NT2/D1 (cell line): ENCODE results near the gene GAS2L1.
"Not testable (repeated sequence)": the region's sequence is repeated elsewhere in the genome, so short reads cannot be mapped to it uniquely, and the experiment has no call there.

Experiments
- DNase-seq: peaks from one replicate; pipeline ENCODE4 v3.0.0-alpha.2; 2011; ENCODE audit warnings: low read depth, low spot score
- H3K27me3 ChIP-seq: 2 replicates; pipeline ENCODE4 v1.6.0; 2011; ENCODE audit warnings: mild to moderate bottlenecking; ENCODE audit not compliant: insufficient read length, insufficient read depth
- H3K36me3 ChIP-seq: 2 replicates; pipeline ENCODE4 v1.6.1; 2011; ENCODE audit warnings: mild to moderate bottlenecking, low read length, mixed read lengths; ENCODE audit not compliant: insufficient read depth, insufficient read length
- H3K4me1 ChIP-seq: 2 replicates; pipeline ENCODE4 v1.5.1; 2011; ENCODE audit not compliant: insufficient read depth, insufficient read length
- H3K4me3 ChIP-seq: 2 replicates; pipeline ENCODE4 v1.5.1; 2011; ENCODE audit warnings: low read depth; ENCODE audit not compliant: insufficient read length
- H3K9ac ChIP-seq: 2 replicates; pipeline ENCODE4 v1.6.0; 2011; ENCODE audit warnings: low read depth; ENCODE audit not compliant: insufficient read length
- H3K9me3 ChIP-seq: 2 replicates; pipeline ENCODE4 v1.5.1; 2011; ENCODE audit warnings: mild to moderate bottlenecking, low read length; ENCODE audit not compliant: insufficient read depth
- SUZ12 ChIP-seq: IDR thresholded peaks from 2 replicates; pipeline ENCODE4 v1.6.1; 2011; ENCODE audit not compliant: insufficient read length, insufficient read depth; ENCODE audit errors: extremely low read depth
- YY1 ChIP-seq: IDR thresholded peaks from 2 replicates; pipeline ENCODE4 v1.6.1; 2011; ENCODE audit not compliant: insufficient read length, insufficient read depth
- ZNF274 ChIP-seq: IDR thresholded peaks from 2 replicates; pipeline ENCODE4 v1.6.1; 2011; ENCODE audit warnings: mild to moderate bottlenecking, low read depth, low read length

Gene GAS2L1

GRCh38 chr22:29342177-29342576 is 35.7 kb downstream of the GAS2L1 start:
- Histone ChIP-seq H3K36me3 (peaks cover 70% of the 10 kb centered on the region), H3K9me3 (no peaks in the 10 kb centered on the region), H3K9ac (no peak overlapping the region), H3K4me3 (no peak overlapping the region), H3K4me1 (no peaks in the 10 kb centered on the region), H3K27me3 (no peaks in the 10 kb centered on the region)
- DNase-seq: no peak
- TF ChIP-seq ZNF274 (no peak), SUZ12 (no peak), YY1 (no peak)

GRCh38 chr22:29342577-29343312 is 36.3 kb downstream of the GAS2L1 start:
- no peaks in the 10 kb centered on the region for H3K27me3 ChIP-seq
- H3K9me3 ChIP-seq: no peaks in the 10 kb centered on the region
- TF ChIP-seq YY1 (no peak), ZNF274 (no peak), SUZ12 (no peak)
- no peaks in the 10 kb centered on the region for H3K4me1 ChIP-seq
- H3K9ac ChIP-seq: no peak overlapping the region
- DNase-seq: no peak
- no peak overlapping the region for H3K4me3 ChIP-seq
- H3K36me3 ChIP-seq: peaks cover 69% of the 10 kb centered on the region

DNA sequence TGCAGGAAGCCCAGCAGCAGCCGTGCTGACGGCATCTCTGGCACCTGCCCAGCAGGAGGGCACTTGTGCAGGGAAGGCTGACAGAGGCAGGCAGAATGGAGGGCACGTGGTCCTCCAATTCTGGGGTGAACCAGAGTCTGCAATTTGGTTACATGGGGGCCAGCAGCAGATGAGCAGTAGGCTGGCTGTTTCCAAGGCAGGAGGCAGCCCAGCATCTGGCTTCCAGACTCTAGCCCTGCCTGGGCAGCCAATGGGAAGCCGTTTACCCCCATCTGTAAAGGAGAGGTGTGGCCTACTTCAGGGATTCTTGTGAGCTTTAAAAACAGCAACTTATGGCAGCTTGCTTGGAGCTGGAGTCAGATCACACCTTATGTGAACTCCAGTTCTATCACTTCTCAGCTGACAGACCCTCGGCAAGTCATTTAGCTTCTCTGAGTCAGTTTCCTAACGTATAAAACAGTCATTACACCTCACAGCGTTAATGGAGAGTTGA is 36.9 kb downstream of the GAS2L1 start:
- H3K9me3 ChIP-seq: no peaks in the 10 kb centered on the region
- no peak overlapping the region for H3K4me3 ChIP-seq
- no peak for DNase-seq
- H3K9ac ChIP-seq: no peak overlapping the region
- no peaks in the 10 kb centered on the region for H3K4me1 ChIP-seq
- peaks cover 69% of the 10 kb centered on the region for H3K36me3 ChIP-seq
- TF ChIP-seq YY1: no peak
- TF ChIP-seq SUZ12: no peak
- no peak for TF ChIP-seq ZNF274
- H3K27me3 ChIP-seq: no peaks in the 10 kb centered on the region

DNA sequence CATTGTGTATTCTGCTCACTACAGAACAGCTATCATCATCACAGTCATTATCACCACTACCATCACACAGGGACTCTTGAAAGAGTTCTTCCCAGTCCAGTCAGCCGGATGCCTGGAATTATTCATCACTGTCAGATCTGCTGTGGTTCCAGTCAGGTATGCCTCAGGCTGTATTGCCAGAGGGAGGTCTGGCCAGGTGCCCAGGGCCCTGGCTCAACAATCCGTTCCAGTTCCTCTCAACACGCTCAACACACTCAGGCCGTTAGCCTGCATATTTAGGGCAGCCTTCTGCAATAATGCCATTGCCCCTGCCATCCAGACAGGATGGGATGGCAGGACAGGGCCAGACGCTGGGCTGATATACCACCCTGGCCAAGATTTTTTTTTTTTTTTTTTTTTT is 37.7 kb downstream of the GAS2L1 start:
- Histone ChIP-seq H3K9ac (no peak overlapping the region), H3K9me3 (no peaks in the 10 kb centered on the region), H3K4me1 (no peaks in the 10 kb centered on the region), H3K36me3 (peaks cover 68% of the 10 kb centered on the region), H3K27me3 (no peaks in the 10 kb centered on the region), H3K4me3 (no peak overlapping the region)
- no peak for DNase-seq
- TF ChIP-seq YY1 (no peak), SUZ12 (no peak), ZNF274 (no peak)

GRCh38 chr22:29344889-29345288 is 38.4 kb downstream of the GAS2L1 start:
- H3K36me3 ChIP-seq: peaks cover 68% of the 10 kb centered on the region
- DNase-seq: not testable (repeated sequence)

GRCh38 chr22:29345932-29346331 is 39.5 kb downstream of the GAS2L1 start:
- no peaks in the 10 kb centered on the region for H3K27me3 ChIP-seq
- H3K4me1 ChIP-seq: no peaks in the 10 kb centered on the region
- TF ChIP-seq YY1 (no peak), ZNF274 (no peak), SUZ12 (no peak)
- H3K36me3 ChIP-seq: peaks cover 68% of the 10 kb centered on the region
- DNase-seq: no peak
- no peaks in the 10 kb centered on the region for H3K9me3 ChIP-seq
- H3K4me3 ChIP-seq: no peak overlapping the region
- no peak overlapping the region for H3K9ac ChIP-seq

More at GRCh38 chr22:29344889-29345288, 38.4 kb downstream of the GAS2L1 start:
- H3K9me3 ChIP-seq, H3K4me3 ChIP-seq, H3K4me1 ChIP-seq, H3K27me3 ChIP-seq, H3K9ac ChIP-seq: not testable (repeated sequence)

GRCh38 chr22:29346659-29347058 is 40.2 kb downstream of the GAS2L1 start:
- H3K9me3 ChIP-seq: no peaks in the 10 kb centered on the region
- peaks cover 68% of the 10 kb centered on the region for H3K36me3 ChIP-seq
- H3K9ac ChIP-seq: no peak overlapping the region
- no peaks in the 10 kb centered on the region for H3K4me1 ChIP-seq
- H3K27me3 ChIP-seq: no peaks in the 10 kb centered on the region
- DNase-seq: no peak
- TF ChIP-seq ZNF274: no peak
- H3K4me3 ChIP-seq: no peak overlapping the region
